ENCODE results near the gene ZRANB3. TPM values are rescaled to one million over a fixed set of nuclear protein-coding genes. Genes with fewer than 3 reads are reported as not detected.
A peak's percentile ranks its signal among the peaks of the same experiment; 100 is the strongest.

Gene ZRANB3
- total and polyA plus RNA-seq, 2 experiments from 2014 or later = 3.6 to 10.4 TPM

DNA sequence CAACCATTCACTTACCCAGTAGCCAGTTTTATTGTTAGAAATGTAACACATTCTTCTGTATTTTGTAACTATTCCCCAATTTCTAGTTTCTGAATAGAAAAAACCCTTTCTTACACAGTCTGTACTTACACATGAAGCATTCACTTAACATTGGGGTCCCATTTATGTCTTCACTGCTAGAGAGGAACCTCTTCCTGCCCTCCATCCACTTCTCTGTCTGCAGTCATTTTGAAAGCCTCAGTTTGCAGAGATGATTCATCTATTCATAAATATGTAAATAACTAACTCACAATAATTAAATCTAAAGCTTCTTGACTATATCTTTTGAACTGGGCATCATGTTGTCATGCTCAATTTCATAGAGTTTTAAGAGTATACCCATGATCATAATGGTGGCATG lies 55.9 kb downstream of the ZRANB3 start:
- H3K79me2 ChIP-seq = no peaks in the 10 kb centered on the region
- no peak overlapping the region for H3K4me2 ChIP-seq
- TF ChIP-seq EZH2 (IDR thresholded peaks at IDR 0.05; ENCODE audit: borderline replicate concordance) (no peak), EZH2phosphoT487 (IDR thresholded peaks at IDR 0.05; ENCODE audit: low read depth, severe bottlenecking, unreplicated experiment) (no peak)
- TF ChIP-seq, protein P1, sequence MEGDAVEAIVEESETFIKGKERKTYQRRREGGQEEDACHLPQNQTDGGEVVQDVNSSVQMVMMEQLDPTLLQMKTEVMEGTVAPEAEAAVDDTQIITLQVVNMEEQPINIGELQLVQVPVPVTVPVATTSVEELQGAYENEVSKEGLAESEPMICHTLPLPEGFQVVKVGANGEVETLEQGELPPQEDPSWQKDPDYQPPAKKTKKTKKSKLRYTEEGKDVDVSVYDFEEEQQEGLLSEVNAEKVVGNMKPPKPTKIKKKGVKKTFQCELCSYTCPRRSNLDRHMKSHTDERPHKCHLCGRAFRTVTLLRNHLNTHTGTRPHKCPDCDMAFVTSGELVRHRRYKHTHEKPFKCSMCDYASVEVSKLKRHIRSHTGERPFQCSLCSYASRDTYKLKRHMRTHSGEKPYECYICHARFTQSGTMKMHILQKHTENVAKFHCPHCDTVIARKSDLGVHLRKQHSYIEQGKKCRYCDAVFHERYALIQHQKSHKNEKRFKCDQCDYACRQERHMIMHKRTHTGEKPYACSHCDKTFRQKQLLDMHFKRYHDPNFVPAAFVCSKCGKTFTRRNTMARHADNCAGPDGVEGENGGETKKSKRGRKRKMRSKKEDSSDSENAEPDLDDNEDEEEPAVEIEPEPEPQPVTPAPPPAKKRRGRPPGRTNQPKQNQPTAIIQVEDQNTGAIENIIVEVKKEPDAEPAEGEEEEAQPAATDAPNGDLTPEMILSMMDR (IDR thresholded peaks at IDR 0.05; ENCODE audit: poor library complexity) = no peak
- no peaks in the 10 kb centered on the region for H3K4me1 ChIP-seq (ENCODE audit: insufficient read depth)
- H3K27me3 ChIP-seq = no peaks in the 10 kb centered on the region
- DNase-seq (ENCODE audit: low spot score) = no peak
- no peaks in the 10 kb centered on the region for H4K20me1 ChIP-seq (ENCODE audit: insufficient read depth, poor library complexity, severe bottlenecking)
- no peak overlapping the region for H2AFZ ChIP-seq
- no peak overlapping the region for H3K27ac ChIP-seq
- no peaks in the 10 kb centered on the region for H3K36me3 ChIP-seq (replicated peaks; ENCODE audit: insufficient read depth, low read depth)
- H3K9me3 ChIP-seq (ENCODE audit: low read depth) = no peaks in the 10 kb centered on the region
- no peak overlapping the region for H3K4me3 ChIP-seq
- H3K9me2 ChIP-seq (replicated peaks; ENCODE audit: insufficient read depth) = no peaks in the 10 kb centered on the region

DNA sequence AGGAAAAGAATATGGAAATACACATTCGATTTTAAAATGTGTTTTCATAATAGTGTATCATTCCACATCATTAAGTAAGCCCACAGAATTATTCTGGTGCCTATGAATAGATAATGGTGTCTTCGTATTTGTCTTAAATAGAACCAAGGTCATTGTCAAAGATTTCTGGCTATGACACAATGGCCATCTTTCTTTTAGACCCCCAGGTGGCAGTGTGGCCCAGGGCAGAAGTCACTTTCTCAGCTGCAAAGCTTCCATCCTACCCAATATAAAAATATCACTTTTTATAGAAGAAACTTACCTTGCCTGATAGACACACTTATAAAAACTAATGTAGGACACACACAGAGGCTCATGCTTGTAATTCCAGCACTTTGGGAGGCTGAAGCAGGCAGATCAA lies 57.5 kb downstream of the ZRANB3 start:
- Histone ChIP-seq H2AFZ (no peak overlapping the region), H3K4me3 (no peak overlapping the region), H3K36me3 (replicated peaks; ENCODE audit: insufficient read depth, low read depth) (no peaks in the 10 kb centered on the region), H3K27me3 (no peaks in the 10 kb centered on the region), H4K20me1 (ENCODE audit: insufficient read depth, poor library complexity, severe bottlenecking) (no peaks in the 10 kb centered on the region), H3K4me1 (ENCODE audit: insufficient read depth) (no peaks in the 10 kb centered on the region), H3K4me2 (no peak overlapping the region), H3K79me2 (no peaks in the 10 kb centered on the region), H3K9me2 (replicated peaks; ENCODE audit: insufficient read depth) (no peaks in the 10 kb centered on the region), H3K9me3 (ENCODE audit: low read depth) (no peaks in the 10 kb centered on the region), H3K27ac (no peak overlapping the region)
- TF ChIP-seq, protein P1 (IDR thresholded peaks at IDR 0.05; ENCODE audit: poor library complexity) = peak; percentile 38
- no peak for TF ChIP-seq EZH2phosphoT487 (IDR thresholded peaks at IDR 0.05; ENCODE audit: low read depth, severe bottlenecking, unreplicated experiment)
- DNase-seq (ENCODE audit: low spot score) = peak; percentile 11
- WGBS (ENCODE audit: low lambda C conversion rate, missing lambda C conversion rate) = 73% methylated on average over 2 of the region's 2 CpGs

DNA sequence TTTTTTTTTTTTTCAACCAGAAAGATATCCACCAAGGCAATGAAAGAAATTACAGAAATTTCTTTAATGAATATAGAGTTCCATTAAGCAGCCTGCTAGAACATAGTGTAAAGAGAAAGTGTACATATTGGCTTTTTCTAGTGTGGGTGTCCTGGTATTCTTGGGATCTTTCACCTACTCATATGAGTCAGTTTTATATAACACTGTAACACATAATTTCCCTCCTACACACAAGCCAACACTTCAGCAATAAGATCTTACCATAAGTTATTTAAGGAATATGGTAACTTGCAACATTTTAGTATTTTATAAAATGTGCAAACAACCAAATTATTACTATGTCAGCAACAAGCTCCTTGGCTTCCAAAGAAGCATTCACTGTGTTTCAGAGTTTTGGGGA lies 59.9 kb downstream of the ZRANB3 start:
- Histone ChIP-seq H3K4me3 (no peak overlapping the region), H3K9me2 (replicated peaks; ENCODE audit: insufficient read depth) (no peaks in the 10 kb centered on the region)

DNA sequence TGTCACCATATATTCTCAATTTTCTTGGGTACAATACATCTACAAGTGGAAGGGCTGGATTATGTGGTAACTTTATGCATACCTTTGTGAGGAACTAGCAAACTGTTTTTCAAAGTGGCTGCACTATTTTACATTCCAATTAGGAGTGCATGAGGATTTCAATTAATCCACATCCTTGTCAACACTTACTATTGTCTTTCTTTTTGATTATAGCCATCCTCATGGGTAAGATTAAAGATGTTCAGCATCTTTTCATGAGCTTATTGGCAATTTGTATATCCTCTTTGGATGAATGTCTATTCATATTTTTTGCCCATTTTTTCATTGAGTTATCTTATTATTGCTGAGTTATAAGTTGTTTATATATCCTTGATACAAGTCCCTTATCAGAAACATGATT lies 73.7 kb downstream of the ZRANB3 start:
- H3K4me3 ChIP-seq = no peak overlapping the region
- TF ChIP-seq EZH2phosphoT487 (IDR thresholded peaks at IDR 0.05; ENCODE audit: low read depth, severe bottlenecking, unreplicated experiment) (no peak), EZH2 (IDR thresholded peaks at IDR 0.05; ENCODE audit: borderline replicate concordance) (no peak)
- TF ChIP-seq, protein P1 (IDR thresholded peaks at IDR 0.05; ENCODE audit: poor library complexity) = no peak
- H3K9me2 ChIP-seq (replicated peaks; ENCODE audit: insufficient read depth) = no peaks in the 10 kb centered on the region

More for the DNA sequence above, 59.9 kb downstream of the ZRANB3 start:
- Histone ChIP-seq H3K79me2 (no peaks in the 10 kb centered on the region), H3K9me3 (ENCODE audit: low read depth) (no peaks in the 10 kb centered on the region), H3K4me1 (ENCODE audit: insufficient read depth) (no peaks in the 10 kb centered on the region), H4K20me1 (ENCODE audit: insufficient read depth, poor library complexity, severe bottlenecking) (no peaks in the 10 kb centered on the region), H2AFZ (no peak overlapping the region), H3K4me2 (no peak overlapping the region), H3K27ac (no peak overlapping the region), H3K36me3 (replicated peaks; ENCODE audit: insufficient read depth, low read depth) (no peaks in the 10 kb centered on the region), H3K27me3 (no peaks in the 10 kb centered on the region)
- no peak for DNase-seq (ENCODE audit: low spot score)
- TF ChIP-seq, protein P1 (IDR thresholded peaks at IDR 0.05; ENCODE audit: poor library complexity) = no peak
- TF ChIP-seq EZH2phosphoT487 (IDR thresholded peaks at IDR 0.05; ENCODE audit: low read depth, severe bottlenecking, unreplicated experiment) (no peak), EZH2 (IDR thresholded peaks at IDR 0.05; ENCODE audit: borderline replicate concordance) (no peak)

More for the DNA sequence above, 73.7 kb downstream of the ZRANB3 start:
- H3K9me3 ChIP-seq (ENCODE audit: low read depth) = no peaks in the 10 kb centered on the region
- no peaks in the 10 kb centered on the region for H3K27me3 ChIP-seq
- no peak overlapping the region for H3K27ac ChIP-seq
- H4K20me1 ChIP-seq (ENCODE audit: insufficient read depth, poor library complexity, severe bottlenecking) = no peaks in the 10 kb centered on the region
- DNase-seq (ENCODE audit: low spot score) = no peak
- H3K4me2 ChIP-seq = no peak overlapping the region
- H3K36me3 ChIP-seq (replicated peaks; ENCODE audit: insufficient read depth, low read depth) = no peaks in the 10 kb centered on the region
- no peak overlapping the region for H2AFZ ChIP-seq
- H3K4me1 ChIP-seq (ENCODE audit: insufficient read depth) = no peaks in the 10 kb centered on the region
- no peaks in the 10 kb centered on the region for H3K79me2 ChIP-seq

Data from hepatocyte (in vitro differentiated cells).